Measurements from ENCODE around the gene SNAPC3.

The SNAPC3 gene

DNA sequence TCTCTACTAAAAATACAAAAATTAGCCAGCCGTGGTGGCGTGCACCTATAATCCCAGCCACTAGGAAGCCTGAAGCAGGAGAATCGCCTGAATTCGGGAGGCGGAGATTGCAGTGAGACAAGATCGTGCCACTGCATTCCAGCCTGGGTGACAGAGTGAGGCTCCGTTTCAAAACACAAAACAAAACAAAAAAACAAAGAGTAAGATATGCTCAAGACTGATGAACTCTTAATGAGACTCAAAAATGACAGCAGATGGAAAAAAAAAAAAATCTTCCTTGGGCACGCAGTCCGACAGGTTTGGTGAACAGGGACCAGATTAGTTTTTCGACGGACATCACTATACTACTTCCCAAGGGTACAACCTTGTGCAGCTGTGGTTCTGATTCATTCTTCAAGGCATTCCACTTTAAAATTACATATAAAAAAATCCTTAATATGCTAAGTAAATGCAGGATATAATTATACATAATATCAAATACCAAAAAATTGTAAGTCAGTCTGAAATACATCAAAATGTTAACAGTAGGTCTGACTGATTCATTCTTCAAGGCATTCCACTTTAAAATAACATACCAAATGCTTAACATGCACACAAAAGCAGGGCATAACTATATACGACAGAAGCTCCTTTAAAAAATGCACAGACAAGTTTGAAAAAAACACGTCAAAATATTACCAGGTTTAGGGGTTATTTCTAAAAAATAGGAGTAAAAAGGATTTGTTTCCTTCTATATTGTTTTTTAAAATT lies 75.7 kb downstream of the SNAPC3 start:
- no peak for DNase-seq

DNA sequence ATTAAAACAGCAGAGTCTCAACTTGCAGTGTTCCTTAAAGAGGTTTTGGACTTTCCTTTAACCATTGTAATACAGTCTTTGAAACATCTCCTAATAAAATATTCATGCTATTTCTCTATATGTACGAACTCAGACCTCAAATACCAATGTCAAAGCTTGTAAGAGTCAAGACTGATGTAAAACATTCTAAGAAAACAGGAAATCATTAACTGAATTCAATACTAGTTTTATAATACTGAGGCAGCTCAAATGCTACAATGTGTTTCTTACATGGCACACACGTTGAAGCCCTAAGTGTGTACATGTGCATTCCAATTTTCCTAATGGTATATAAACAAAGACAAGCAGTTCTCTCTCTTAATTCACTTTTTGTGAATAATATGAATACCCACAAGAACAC lies 76.5 kb downstream of the SNAPC3 start:
- DNase-seq: no peak

DNA sequence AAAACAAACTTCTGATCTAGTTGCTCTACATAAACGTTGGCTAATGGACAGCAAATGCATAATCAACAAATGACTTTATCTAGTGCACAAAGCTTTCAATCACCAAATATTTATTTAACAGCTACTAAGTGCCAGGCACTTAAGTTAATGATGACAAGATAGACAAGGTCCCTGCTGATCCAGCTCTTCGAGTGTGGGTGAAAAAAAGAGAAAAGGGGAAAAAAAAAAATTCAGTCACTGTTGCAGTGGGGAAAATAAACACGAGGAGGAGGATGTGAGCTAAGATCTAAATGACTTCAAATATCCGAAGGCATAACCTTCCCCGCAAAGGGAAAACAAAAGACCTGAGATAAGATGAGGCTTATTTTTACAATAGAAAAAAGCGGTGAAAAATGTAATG lies 78.5 kb downstream of the SNAPC3 start:
- DNase-seq: no peak

DNA sequence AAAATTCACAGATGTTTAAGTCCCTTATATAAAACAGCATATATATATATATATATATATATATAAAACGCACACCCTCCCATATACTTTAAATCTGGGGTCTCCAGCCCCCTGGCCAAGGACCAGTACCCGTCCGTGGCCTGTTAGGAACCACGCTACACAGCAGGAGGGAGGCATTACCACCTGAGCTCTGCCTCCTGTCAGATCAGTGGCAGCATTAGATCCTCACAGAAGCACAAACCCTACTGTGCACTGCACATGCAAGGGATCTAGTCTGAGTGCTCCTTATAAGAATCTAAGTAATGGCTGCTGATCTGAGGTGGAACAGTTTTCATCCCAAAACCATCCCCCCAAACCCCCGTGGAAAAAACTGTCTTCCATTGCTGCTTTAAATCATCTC lies 79.1 kb downstream of the SNAPC3 start:
- DNase-seq: no peak

DNA sequence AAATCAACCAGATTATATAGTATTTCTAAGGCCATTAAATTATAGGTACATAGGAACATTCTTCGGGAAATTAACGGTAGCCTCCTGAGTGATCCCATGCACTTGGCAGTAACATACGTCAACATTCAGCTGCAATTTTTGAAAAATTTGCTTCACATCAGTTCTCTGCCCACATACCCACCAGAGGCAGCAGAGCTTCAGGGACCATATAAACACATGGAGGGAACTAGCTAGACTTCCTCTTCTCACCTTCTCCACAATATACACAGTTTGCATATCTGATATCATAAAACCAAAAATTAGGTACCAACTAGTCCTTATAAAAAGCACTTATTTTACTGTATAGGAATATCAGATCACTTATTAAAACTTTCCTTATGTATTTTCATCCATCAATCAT lies 83.2 kb downstream of the SNAPC3 start:
- no peak for DNase-seq

DNA sequence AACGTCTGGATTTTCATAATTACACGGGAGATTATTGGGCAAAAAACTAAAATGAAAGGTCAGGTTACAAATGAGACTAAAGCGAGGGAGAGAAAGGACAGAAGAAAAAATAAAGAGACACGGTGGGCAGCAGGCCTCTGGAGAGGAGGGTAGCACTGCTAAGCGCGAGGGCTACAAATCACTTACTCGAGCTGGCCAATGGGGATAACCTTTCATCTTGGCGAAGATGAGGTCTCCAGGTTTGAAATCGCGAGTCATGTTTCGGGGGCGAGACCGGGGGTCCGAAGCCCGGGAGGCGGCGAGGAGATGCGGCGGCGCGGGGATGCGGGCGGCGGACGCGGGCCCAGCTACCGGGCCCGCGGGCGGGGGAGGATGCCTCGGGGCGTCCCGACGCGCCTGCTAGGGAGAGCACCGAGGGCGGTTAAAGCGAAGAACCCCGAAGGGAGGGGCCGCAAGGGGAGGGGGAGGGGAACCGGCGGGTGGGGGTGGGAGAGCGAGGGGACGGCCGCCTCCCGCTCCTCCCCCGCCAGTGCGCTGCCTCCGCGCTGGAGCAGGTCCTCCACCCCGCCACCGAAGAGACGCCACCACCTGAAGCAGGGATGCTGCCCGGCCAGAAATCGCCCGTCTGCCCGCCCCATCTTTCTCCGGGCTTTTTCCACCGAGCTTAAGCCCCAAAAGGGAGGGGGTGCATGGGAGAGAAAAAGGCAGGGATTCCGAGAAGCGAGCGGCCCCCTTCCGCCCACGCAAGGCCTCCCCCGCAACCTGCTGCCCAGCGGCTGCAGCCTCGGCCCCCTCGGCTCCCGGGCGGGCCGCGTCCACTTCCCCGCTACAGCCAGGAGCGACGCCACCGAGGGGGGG lies 87.5 kb downstream of the SNAPC3 start:
- no peak for DNase-seq

DNA sequence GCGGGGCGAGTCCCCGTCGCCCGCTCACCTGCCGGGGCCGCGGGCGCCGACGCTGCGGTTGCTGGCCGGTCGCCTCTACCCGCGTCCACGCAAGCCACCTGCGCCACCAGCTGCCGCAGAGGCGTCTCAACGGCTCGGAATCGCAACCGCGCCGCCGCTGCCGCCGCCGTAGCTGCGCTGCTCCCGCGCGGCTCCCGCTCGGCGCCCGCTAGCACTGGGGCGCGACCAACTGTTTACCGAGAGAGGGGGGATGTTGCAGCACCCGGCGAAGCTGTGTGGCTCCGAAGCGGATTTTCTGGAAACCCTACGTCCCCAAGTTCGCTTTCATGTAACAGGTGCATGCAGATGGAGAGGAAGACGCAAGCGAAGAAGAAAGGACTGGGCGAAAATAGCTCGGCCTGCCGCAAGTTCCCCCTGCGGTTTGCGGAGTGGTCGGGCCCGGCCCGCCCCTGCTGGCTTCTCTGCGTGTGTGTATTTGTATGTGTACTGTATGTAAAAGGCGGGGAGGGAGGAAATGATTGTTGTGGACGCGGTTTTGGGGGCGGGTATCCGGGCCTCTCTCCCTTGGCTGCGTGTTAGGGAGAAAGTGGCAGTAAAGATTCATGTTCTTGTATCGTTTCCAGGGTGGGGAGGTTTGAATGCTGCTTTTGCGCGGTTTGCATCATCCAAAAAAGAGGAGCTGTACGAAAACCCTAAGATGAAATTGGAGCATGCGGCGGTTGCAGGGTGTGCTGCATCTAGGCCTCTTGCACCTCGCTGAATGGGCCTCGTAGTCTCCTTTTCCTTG lies 88.3 kb downstream of the SNAPC3 start, which contains the start of gene PSIP1:
TSS of gene PSIP1 (minus strand) at position 182 of the 787 bp plus-strand sequence. CDS start 782 bp downstream, outside the sequence.
- DNase-seq: peak in 1 of 2 experiments; percentile 46
